ENCODE data around the gene MAN2B2. TPM values are rescaled to one million over a fixed set of nuclear protein-coding genes. Genes with fewer than 3 reads are reported as not detected.

MAN2B2 gene
- total and polyA plus RNA-seq, 2 experiments from 2014 or later = 22.2 to 24.0 TPM

DNA sequence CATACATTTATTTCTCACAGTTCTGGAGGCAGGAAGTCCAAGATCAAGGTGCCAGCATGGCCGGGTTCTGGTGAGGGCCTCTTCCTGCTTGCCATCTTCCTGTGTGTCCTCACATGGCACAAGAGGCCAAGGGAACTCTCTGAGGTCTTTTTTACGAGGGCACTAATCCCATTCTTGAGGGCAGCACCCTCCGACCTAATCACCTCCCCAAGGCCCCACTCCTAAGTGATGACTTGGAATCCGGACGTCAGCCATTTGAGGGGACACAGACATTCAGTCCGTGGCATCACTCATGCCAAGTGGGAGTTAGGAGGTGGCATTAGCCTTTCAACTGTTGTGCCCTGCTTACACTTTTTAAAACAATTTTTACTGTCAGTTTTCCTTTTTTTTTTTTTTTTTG lies 27.3 kb downstream of the MAN2B2 start:
- Histone ChIP-seq H4K20me1 (ENCODE audit: insufficient read depth, poor library complexity, severe bottlenecking) (no peaks in the 10 kb centered on the region), H3K9me2 (replicated peaks; ENCODE audit: insufficient read depth) (no peaks in the 10 kb centered on the region), H3K27me3 (no peaks in the 10 kb centered on the region), H3K4me2 (no peak overlapping the region), H3K4me3 (no peak overlapping the region), H2AFZ (no peak overlapping the region), H3K79me2 (no peaks in the 10 kb centered on the region), H3K27ac (no peak overlapping the region), H3K36me3 (replicated peaks; ENCODE audit: insufficient read depth, low read depth) (no peaks in the 10 kb centered on the region), H3K9me3 (ENCODE audit: low read depth) (no peaks in the 10 kb centered on the region), H3K4me1 (ENCODE audit: insufficient read depth) (no peaks in the 10 kb centered on the region)
- TF ChIP-seq EZH2phosphoT487 (IDR thresholded peaks at IDR 0.05; ENCODE audit: low read depth, severe bottlenecking, unreplicated experiment) (no peak), EZH2 (IDR thresholded peaks at IDR 0.05; ENCODE audit: borderline replicate concordance) (no peak)
- TF ChIP-seq, protein P1, sequence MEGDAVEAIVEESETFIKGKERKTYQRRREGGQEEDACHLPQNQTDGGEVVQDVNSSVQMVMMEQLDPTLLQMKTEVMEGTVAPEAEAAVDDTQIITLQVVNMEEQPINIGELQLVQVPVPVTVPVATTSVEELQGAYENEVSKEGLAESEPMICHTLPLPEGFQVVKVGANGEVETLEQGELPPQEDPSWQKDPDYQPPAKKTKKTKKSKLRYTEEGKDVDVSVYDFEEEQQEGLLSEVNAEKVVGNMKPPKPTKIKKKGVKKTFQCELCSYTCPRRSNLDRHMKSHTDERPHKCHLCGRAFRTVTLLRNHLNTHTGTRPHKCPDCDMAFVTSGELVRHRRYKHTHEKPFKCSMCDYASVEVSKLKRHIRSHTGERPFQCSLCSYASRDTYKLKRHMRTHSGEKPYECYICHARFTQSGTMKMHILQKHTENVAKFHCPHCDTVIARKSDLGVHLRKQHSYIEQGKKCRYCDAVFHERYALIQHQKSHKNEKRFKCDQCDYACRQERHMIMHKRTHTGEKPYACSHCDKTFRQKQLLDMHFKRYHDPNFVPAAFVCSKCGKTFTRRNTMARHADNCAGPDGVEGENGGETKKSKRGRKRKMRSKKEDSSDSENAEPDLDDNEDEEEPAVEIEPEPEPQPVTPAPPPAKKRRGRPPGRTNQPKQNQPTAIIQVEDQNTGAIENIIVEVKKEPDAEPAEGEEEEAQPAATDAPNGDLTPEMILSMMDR (IDR thresholded peaks at IDR 0.05; ENCODE audit: poor library complexity) = no peak
- DNase-seq (ENCODE audit: low spot score) = no peak
- WGBS (ENCODE audit: low lambda C conversion rate, missing lambda C conversion rate) = 87% methylated on average over 6 of the region's 6 CpGs

DNA sequence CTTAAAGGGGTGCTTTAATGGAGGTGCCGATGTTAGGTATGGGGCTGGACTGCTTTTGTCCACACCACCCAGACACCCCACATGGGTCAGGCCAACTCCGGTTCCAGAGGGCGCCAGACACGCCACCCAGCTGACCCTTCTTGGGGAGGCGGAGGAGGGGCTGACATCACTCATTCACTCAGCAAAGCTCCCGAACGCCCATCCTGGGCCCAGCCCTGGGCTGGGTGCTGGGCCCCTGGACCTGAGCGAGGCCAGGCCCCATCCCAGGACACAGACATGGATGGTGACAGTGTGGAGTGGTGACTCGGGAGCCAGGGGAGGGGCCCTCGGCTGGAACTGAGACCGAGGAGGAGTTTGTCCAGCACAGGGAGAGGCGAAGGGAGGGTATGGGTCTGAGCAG lies 28.1 kb downstream of the MAN2B2 start:
- DNase-seq (ENCODE audit: low spot score) = no peak
- Histone ChIP-seq H3K27ac (no peak overlapping the region), H3K27me3 (no peaks in the 10 kb centered on the region), H3K4me2 (no peak overlapping the region), H3K9me3 (ENCODE audit: low read depth) (no peaks in the 10 kb centered on the region), H4K20me1 (ENCODE audit: insufficient read depth, poor library complexity, severe bottlenecking) (no peaks in the 10 kb centered on the region), H3K9me2 (replicated peaks; ENCODE audit: insufficient read depth) (no peaks in the 10 kb centered on the region), H3K36me3 (replicated peaks; ENCODE audit: insufficient read depth, low read depth) (no peaks in the 10 kb centered on the region), H3K4me1 (ENCODE audit: insufficient read depth) (no peaks in the 10 kb centered on the region), H2AFZ (no peak overlapping the region), H3K79me2 (no peaks in the 10 kb centered on the region), H3K4me3 (no peak overlapping the region)
- no peak for TF ChIP-seq EZH2phosphoT487 (IDR thresholded peaks at IDR 0.05; ENCODE audit: low read depth, severe bottlenecking, unreplicated experiment)
- TF ChIP-seq, protein P1 (IDR thresholded peaks at IDR 0.05; ENCODE audit: poor library complexity) = no peak
- no peak for TF ChIP-seq EZH2 (IDR thresholded peaks at IDR 0.05; ENCODE audit: borderline replicate concordance)
- 91% methylated on average over 12 of the region's 12 CpGs for WGBS (ENCODE audit: low lambda C conversion rate, missing lambda C conversion rate)

DNA sequence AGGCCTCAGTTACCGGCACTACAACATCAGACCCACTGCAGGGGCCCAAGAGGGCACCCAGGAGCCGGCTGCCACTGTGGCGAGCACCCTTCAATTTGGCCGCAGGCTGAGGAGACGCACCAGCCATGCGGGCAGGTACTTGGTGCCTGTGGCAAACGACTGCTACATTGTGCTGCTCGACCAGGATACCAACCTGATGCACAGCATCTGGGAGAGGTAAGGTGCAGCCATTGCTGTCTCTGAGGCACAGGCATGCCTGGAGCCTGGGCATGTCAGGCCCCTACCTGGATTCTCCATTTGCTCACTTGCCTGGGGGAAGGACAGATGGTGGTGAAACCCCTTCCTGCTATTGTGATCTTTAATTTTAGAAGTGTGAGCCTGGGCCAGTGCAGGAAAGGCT lies 30.1 kb downstream of the MAN2B2 start:
- H3K36me3 ChIP-seq (replicated peaks; ENCODE audit: insufficient read depth, low read depth) = no peaks in the 10 kb centered on the region
- H3K9me3 ChIP-seq (ENCODE audit: low read depth) = no peaks in the 10 kb centered on the region
- no peaks in the 10 kb centered on the region for H3K4me1 ChIP-seq (ENCODE audit: insufficient read depth)
- no peak overlapping the region for H3K4me3 ChIP-seq
- no peaks in the 10 kb centered on the region for H4K20me1 ChIP-seq (ENCODE audit: insufficient read depth, poor library complexity, severe bottlenecking)
- no peak overlapping the region for H3K4me2 ChIP-seq
- H3K27ac ChIP-seq = no peak overlapping the region
- DNase-seq (ENCODE audit: low spot score) = no peak
- no peaks in the 10 kb centered on the region for H3K79me2 ChIP-seq
- no peak for TF ChIP-seq EZH2 (IDR thresholded peaks at IDR 0.05; ENCODE audit: borderline replicate concordance)
- TF ChIP-seq EZH2phosphoT487 (IDR thresholded peaks at IDR 0.05; ENCODE audit: low read depth, severe bottlenecking, unreplicated experiment) = no peak
- TF ChIP-seq, protein P1 (IDR thresholded peaks at IDR 0.05; ENCODE audit: poor library complexity) = no peak
- no peak overlapping the region for H2AFZ ChIP-seq
- WGBS (ENCODE audit: low lambda C conversion rate, missing lambda C conversion rate) = 98% methylated on average over 8 of the region's 8 CpGs
- H3K9me2 ChIP-seq (replicated peaks; ENCODE audit: insufficient read depth) = no peaks in the 10 kb centered on the region
- no peaks in the 10 kb centered on the region for H3K27me3 ChIP-seq

DNA sequence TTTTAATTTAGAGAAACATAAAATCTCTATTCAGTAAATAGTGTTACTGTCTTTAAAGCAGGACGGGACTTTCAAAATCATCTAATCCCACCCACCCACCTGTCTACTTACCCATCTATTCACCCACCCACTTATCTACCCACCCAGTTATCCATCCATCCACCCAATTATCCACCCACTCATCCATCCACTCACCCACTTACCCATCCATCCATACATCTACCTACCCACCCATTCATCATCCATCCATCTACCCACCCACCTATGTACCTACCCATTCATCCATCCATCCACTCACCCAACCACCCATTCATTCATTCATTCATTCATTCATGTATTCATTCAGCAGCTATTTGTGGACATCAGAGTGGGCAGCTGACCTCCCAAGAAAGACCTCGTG lies 30.6 kb downstream of the MAN2B2 start:
- H3K9me3 ChIP-seq (ENCODE audit: low read depth) = no peaks in the 10 kb centered on the region
- TF ChIP-seq EZH2phosphoT487 (IDR thresholded peaks at IDR 0.05; ENCODE audit: low read depth, severe bottlenecking, unreplicated experiment) (no peak), EZH2 (IDR thresholded peaks at IDR 0.05; ENCODE audit: borderline replicate concordance) (no peak)
- TF ChIP-seq, protein P1 (IDR thresholded peaks at IDR 0.05; ENCODE audit: poor library complexity) = no peak
- no peaks in the 10 kb centered on the region for H3K36me3 ChIP-seq (replicated peaks; ENCODE audit: insufficient read depth, low read depth)

More for the DNA sequence above, 30.6 kb downstream of the MAN2B2 start:
- Histone ChIP-seq H3K27me3 (no peaks in the 10 kb centered on the region), H3K9me2 (replicated peaks; ENCODE audit: insufficient read depth) (no peaks in the 10 kb centered on the region), H3K4me2 (no peak overlapping the region), H3K4me3 (no peak overlapping the region), H3K27ac (no peak overlapping the region), H4K20me1 (ENCODE audit: insufficient read depth, poor library complexity, severe bottlenecking) (no peaks in the 10 kb centered on the region), H2AFZ (no peak overlapping the region), H3K4me1 (ENCODE audit: insufficient read depth) (no peaks in the 10 kb centered on the region), H3K79me2 (no peaks in the 10 kb centered on the region)
- 100% methylated on average over 2 of the region's 2 CpGs for WGBS (ENCODE audit: low lambda C conversion rate, missing lambda C conversion rate)
- no peak for DNase-seq (ENCODE audit: low spot score)

Measured in hepatocyte (in vitro differentiated cells).